HEK293 (cell line): ENCODE measurements around the gene DRC1.

Source experiments
- CTCF ChIA-PET: fragments of 350-600 bp; formaldehyde crosslinking; extraction: SDS; loops from one replicate; lab custom pipeline; 2021; ENCODE audit warnings: antibody characterized with exemption; lab: Yijun Ruan, JAX
- POLR2A ChIA-PET: fragments of 300-600 bp; formaldehyde crosslinking; extraction: SDS; loops from one replicate; lab custom pipeline; 2020; ENCODE audit warnings: antibody characterized with exemption, inconsistent platforms; lab: Yijun Ruan, JAX
- H3K27ac ChIP-seq: fragments of 200-500 bp; sonication (Bioruptor generic); 2 replicates; pipeline ENCODE4 v1.5.1; 2014; ENCODE audit warnings: low read depth, low read length, control low read depth, inconsistent platforms; ENCODE audit errors: extremely low read depth
- H3K36me3 ChIP-seq, 2 experiments: fragments of 200-500 bp in 1 of 2; sonication (Bioruptor generic) in 1 of 2; 1 replicate in 1 of 2; 2 replicates in 1 of 2; pipeline ENCODE4 v1.5.1; 2014 to 2017; ENCODE audit warnings: inconsistent platforms in 2 of 2, low read length in 2 of 2; ENCODE audit not compliant: control insufficient read depth in 2 of 2, insufficient read depth in 1 of 2
- H3K4me1 ChIP-seq: fragments of 200-500 bp; sonication (Bioruptor generic); 2 replicates; pipeline ENCODE4 v1.5.1; 2014; ENCODE audit warnings: mild to moderate bottlenecking, low read length, inconsistent platforms; ENCODE audit not compliant: control insufficient read depth, insufficient read depth
- H3K4me3 ChIP-seq: 2 replicates; pipeline ENCODE4 v1.5.1; 2011; ENCODE audit warnings: low read depth, mild to moderate bottlenecking, control low read depth, low read length, moderate library complexity
- H3K9me3 ChIP-seq: fragments of 200-500 bp; sonication (Bioruptor generic); 2 replicates; pipeline ENCODE4 v1.5.1; 2014; ENCODE audit warnings: low read depth, low read length, inconsistent platforms; ENCODE audit not compliant: control insufficient read depth, insufficient read depth
- GLIS2 ChIP-seq: fragments of 450-650 bp; formaldehyde crosslinking; IDR thresholded peaks from 2 replicates; pipeline ENCODE4 v1.5.1; 2016; ENCODE audit warnings: missing biosample characterization, missing genetic modification characterization
- HOXC10 ChIP-seq: sonication (generic); formaldehyde crosslinking; IDR thresholded peaks from 2 replicates; pipeline ENCODE4 v1.8.1; 2023; ENCODE audit warnings: mild to moderate bottlenecking, missing genetic modification reagents
- ZBTB17 ChIP-seq: fragments of 450-650 bp; formaldehyde crosslinking; IDR thresholded peaks from 2 replicates; pipeline ENCODE4 v1.5.1; 2016; ENCODE audit warnings: missing biosample characterization, missing genetic modification characterization
- ZBTB20 ChIP-seq: fragments of 450-650 bp; formaldehyde crosslinking; IDR thresholded peaks from 2 replicates; pipeline ENCODE4 v1.5.1; 2016; ENCODE audit warnings: missing biosample characterization, missing genetic modification characterization
- ZBTB48 ChIP-seq: fragments of 450-650 bp; formaldehyde crosslinking; IDR thresholded peaks from 2 replicates; pipeline ENCODE4 v1.5.1; 2016; ENCODE audit warnings: missing biosample characterization, missing genetic modification characterization
- ZNF112 ChIP-seq: fragments of 450-650 bp; formaldehyde crosslinking; IDR thresholded peaks from 2 replicates; pipeline ENCODE4 v1.5.0; 2017; ENCODE audit warnings: missing biosample characterization, missing genetic modification characterization
- ZNF2 ChIP-seq: fragments of 450-650 bp; formaldehyde crosslinking; IDR thresholded peaks from 2 replicates; pipeline ENCODE4 v1.5.1; 2016; ENCODE audit warnings: missing biosample characterization, missing genetic modification characterization
- ZNF221 ChIP-seq: fragments of 450-650 bp; formaldehyde crosslinking; IDR thresholded peaks from 2 replicates; pipeline ENCODE4 v1.5.1; 2017; ENCODE audit warnings: missing biosample characterization, missing genetic modification characterization, borderline replicate concordance
- ZNF239 ChIP-seq: fragments of 450-650 bp; formaldehyde crosslinking; IDR thresholded peaks from 2 replicates; pipeline ENCODE4 v1.5.1; 2016; ENCODE audit warnings: missing biosample characterization, missing genetic modification characterization
- ZNF302 ChIP-seq: fragments of 450-650 bp; formaldehyde crosslinking; IDR thresholded peaks from 2 replicates; pipeline ENCODE4 v1.5.1; 2016; ENCODE audit warnings: missing biosample characterization, missing genetic modification characterization, low read depth
- ZNF341 ChIP-seq: fragments of 450-650 bp; formaldehyde crosslinking; IDR thresholded peaks from 2 replicates; pipeline ENCODE4; 2016; ENCODE audit warnings: low read depth, missing biosample characterization, missing genetic modification characterization
- ZNF394 ChIP-seq: fragments of 450-650 bp; formaldehyde crosslinking; IDR thresholded peaks from 2 replicates; pipeline ENCODE4 v1.5.1; 2016; ENCODE audit warnings: missing biosample characterization, missing genetic modification characterization, mild to moderate bottlenecking, moderate library complexity, borderline replicate concordance
- ZNF48 ChIP-seq: fragments of 450-650 bp; formaldehyde crosslinking; IDR thresholded peaks from 2 replicates; pipeline ENCODE4 v1.5.1; 2016; ENCODE audit warnings: missing biosample characterization, missing genetic modification characterization
- ZNF560 ChIP-seq: fragments of 450-650 bp; formaldehyde crosslinking; IDR thresholded peaks from 2 replicates; pipeline ENCODE4 v1.5.1; 2017; ENCODE audit warnings: missing biosample characterization, missing genetic modification characterization, borderline replicate concordance
- ZNF600 ChIP-seq: fragments of 450-650 bp; formaldehyde crosslinking; IDR thresholded peaks from 2 replicates; pipeline ENCODE4 v1.5.1; 2016; ENCODE audit warnings: missing biosample characterization, missing genetic modification characterization
- ZNF621 ChIP-seq: fragments of 450-650 bp; formaldehyde crosslinking; IDR thresholded peaks from 2 replicates; pipeline ENCODE4 v1.5.1; 2017; ENCODE audit warnings: missing biosample characterization, missing genetic modification characterization
- ZNF626 ChIP-seq: fragments of 450-650 bp; sonication (Bioruptor Pico); formaldehyde crosslinking; IDR thresholded peaks from 2 replicates; pipeline ENCODE4 v1.5.1; 2018; ENCODE audit warnings: missing biosample characterization, missing genetic modification characterization, inconsistent platforms
- ZNF654 ChIP-seq: fragments of 450-650 bp; formaldehyde crosslinking; IDR thresholded peaks from 2 replicates; pipeline ENCODE4 v1.5.1; 2016; ENCODE audit warnings: low read depth, missing biosample characterization, missing genetic modification characterization
- ZNF658 ChIP-seq: fragments of 450-650 bp; formaldehyde crosslinking; IDR thresholded peaks from 2 replicates; pipeline ENCODE4; 2016; ENCODE audit warnings: missing biosample characterization, missing genetic modification characterization
- ZSCAN23 ChIP-seq: fragments of 450-650 bp; formaldehyde crosslinking; IDR thresholded peaks from 2 replicates; pipeline ENCODE4 v1.5.1; 2016; ENCODE audit warnings: missing biosample characterization, missing genetic modification characterization
- ZXDB ChIP-seq: fragments of 450-650 bp; formaldehyde crosslinking; IDR thresholded peaks from 2 replicates; pipeline ENCODE4 v1.5.1; 2016; ENCODE audit warnings: missing biosample characterization, missing genetic modification characterization
- TF ChIP-seq, protein P1 (sequence below): fragments of 450-650 bp; formaldehyde crosslinking; IDR thresholded peaks from 2 replicates; pipeline ENCODE4 v1.5.1; 2016; ENCODE audit warnings: missing biosample characterization, missing genetic modification characterization
- TF ChIP-seq, protein P2 (sequence below): fragments of 450-650 bp; formaldehyde crosslinking; optimal IDR thresholded peaks from 2 replicates; pipeline ENCODE3; 2016; ENCODE audit warnings: missing biosample characterization, mild to moderate bottlenecking, missing genetic modification characterization
- TF ChIP-seq, protein P3 (sequence below): fragments of 450-650 bp; formaldehyde crosslinking; IDR thresholded peaks from 2 replicates; pipeline ENCODE4 v1.5.1; 2016; ENCODE audit warnings: missing biosample characterization, missing genetic modification characterization
- TF ChIP-seq, protein P4 (sequence below): fragments of 450-650 bp; IDR thresholded peaks from 2 replicates; pipeline ENCODE4 v1.5.1; 2018; ENCODE audit warnings: missing biosample characterization, missing genetic modification characterization
- TF ChIP-seq, protein P5 (sequence below): fragments of 450-650 bp; formaldehyde crosslinking; IDR thresholded peaks from 2 replicates; pipeline ENCODE4 v1.5.1; 2017; ENCODE audit warnings: missing biosample characterization, missing genetic modification characterization
- TF ChIP-seq, protein P6 (sequence below): fragments of 450-650 bp; formaldehyde crosslinking; IDR thresholded peaks from 2 replicates; pipeline ENCODE4 v1.5.1; 2016; ENCODE audit warnings: missing biosample characterization, missing genetic modification characterization

Gene DRC1

DNA sequence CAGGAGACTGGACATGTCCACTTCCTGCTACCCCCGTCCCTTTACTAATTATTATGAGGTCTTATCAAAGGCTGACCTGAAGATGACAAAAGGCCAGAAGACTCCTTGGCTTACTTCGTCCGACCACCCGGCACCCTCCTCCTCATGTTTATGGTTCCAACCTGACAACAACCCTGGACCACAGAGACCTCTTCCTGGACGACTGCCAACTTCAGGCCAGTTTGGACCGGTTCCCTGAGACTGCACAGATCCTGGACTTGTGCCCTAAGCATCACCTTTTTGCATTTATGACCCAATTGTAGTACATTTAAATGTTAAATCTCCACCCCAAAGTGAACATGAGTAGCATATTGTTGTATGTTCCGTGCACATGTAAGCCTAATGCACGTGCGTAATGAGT, 5.8 kb downstream of the DRC1 start:
- no peaks in the 10 kb centered on the region for H3K36me3 ChIP-seq
- ChIA-PET CTCF (no interaction called here), POLR2A (no interaction called here)

DNA sequence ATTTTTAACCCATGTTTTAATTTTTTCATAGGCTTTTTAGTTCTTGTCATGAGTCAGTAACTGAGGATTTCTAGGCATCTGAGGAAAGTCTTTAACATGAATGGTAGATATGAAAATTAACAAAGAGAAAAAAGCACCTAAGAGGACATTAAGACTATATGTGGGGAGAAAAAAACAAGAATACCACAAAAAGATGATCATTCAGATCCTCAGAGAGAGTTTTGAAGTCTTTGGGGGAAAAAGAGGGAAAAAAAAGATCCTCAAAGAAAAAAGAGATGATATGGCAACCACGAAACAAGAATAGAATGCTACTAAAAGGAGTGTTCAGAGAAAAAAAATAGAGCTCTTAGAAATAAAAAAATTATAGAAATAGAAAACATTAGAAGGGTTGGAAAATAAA, 8.1 kb downstream of the DRC1 start:
- Histone ChIP-seq H3K27ac (no peak overlapping the region), H3K36me3 (no peaks in the 10 kb centered on the region), H3K4me1 (no peaks in the 10 kb centered on the region), H3K4me3 (no peak overlapping the region), H3K9me3 (no peaks in the 10 kb centered on the region)
- ChIA-PET CTCF (interaction anchor here (0.6 kb wide), 1 partner anchor 67 kb away, joined by 3 read pairs; no protein-coding TSS in a partner anchor), POLR2A (no interaction called here)
- TF ChIP-seq ZBTB20 (tag by site-specific recombination) (no peak), ZNF654 (tag by site-specific recombination) (no peak), ZNF626 (tag by site-specific recombination) (no peak), ZNF302 (tag by site-specific recombination) (no peak), ZNF221 (no peak), ZSCAN23 (tag by site-specific recombination) (no peak), ZNF48 (tag by site-specific recombination) (no peak), HOXC10 (CRISPR knock-in tag) (no peak), ZNF2 (no peak), ZNF621 (no peak)
- TF ChIP-seq, protein P1, sequence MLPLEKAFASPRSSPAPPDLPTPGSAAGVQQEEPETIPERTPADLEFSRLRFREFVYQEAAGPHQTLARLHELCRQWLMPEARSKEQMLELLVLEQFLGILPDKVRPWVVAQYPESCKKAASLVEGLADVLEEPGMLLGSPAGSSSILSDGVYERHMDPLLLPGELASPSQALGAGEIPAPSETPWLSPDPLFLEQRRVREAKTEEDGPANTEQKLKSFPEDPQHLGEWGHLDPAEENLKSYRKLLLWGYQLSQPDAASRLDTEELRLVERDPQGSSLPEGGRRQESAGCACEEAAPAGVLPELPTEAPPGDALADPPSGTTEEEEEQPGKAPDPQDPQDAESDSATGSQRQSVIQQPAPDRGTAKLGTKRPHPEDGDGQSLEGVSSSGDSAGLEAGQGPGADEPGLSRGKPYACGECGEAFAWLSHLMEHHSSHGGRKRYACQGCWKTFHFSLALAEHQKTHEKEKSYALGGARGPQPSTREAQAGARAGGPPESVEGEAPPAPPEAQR (tag by site-specific recombination), result no peak

More for the DNA sequence above, 5.8 kb downstream of the DRC1 start:
- Histone ChIP-seq H3K9me3 (no peaks in the 10 kb centered on the region), H3K27ac (no peak overlapping the region), H3K4me3 (no peak overlapping the region), H3K4me1 (no peaks in the 10 kb centered on the region)
- TF ChIP-seq GLIS2 (tag by site-specific recombination) (no peak), ZNF239 (tag by site-specific recombination) (no peak), ZNF560 (no peak), ZBTB48 (tag by site-specific recombination) (no peak), ZNF600 (no peak), ZNF394 (tag by site-specific recombination) (no peak), ZNF341 (no peak), ZNF658 (tag by site-specific recombination) (no peak), ZNF112 (no peak), ZXDB (no peak), ZBTB17 (tag by site-specific recombination) (no peak)
- TF ChIP-seq, protein P2, sequence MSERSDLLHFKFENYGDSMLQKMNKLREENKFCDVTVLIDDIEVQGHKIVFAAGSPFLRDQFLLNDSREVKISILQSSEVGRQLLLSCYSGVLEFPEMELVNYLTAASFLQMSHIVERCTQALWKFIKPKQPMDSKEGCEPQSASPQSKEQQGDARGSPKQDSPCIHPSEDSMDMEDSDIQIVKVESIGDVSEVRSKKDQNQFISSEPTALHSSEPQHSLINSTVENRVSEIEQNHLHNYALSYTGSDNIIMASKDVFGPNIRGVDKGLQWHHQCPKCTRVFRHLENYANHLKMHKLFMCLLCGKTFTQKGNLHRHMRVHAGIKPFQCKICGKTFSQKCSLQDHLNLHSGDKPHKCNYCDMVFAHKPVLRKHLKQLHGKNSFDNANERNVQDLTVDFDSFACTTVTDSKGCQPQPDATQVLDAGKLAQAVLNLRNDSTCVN (tag by site-specific recombination), result no peak
- TF ChIP-seq, protein P3, sequence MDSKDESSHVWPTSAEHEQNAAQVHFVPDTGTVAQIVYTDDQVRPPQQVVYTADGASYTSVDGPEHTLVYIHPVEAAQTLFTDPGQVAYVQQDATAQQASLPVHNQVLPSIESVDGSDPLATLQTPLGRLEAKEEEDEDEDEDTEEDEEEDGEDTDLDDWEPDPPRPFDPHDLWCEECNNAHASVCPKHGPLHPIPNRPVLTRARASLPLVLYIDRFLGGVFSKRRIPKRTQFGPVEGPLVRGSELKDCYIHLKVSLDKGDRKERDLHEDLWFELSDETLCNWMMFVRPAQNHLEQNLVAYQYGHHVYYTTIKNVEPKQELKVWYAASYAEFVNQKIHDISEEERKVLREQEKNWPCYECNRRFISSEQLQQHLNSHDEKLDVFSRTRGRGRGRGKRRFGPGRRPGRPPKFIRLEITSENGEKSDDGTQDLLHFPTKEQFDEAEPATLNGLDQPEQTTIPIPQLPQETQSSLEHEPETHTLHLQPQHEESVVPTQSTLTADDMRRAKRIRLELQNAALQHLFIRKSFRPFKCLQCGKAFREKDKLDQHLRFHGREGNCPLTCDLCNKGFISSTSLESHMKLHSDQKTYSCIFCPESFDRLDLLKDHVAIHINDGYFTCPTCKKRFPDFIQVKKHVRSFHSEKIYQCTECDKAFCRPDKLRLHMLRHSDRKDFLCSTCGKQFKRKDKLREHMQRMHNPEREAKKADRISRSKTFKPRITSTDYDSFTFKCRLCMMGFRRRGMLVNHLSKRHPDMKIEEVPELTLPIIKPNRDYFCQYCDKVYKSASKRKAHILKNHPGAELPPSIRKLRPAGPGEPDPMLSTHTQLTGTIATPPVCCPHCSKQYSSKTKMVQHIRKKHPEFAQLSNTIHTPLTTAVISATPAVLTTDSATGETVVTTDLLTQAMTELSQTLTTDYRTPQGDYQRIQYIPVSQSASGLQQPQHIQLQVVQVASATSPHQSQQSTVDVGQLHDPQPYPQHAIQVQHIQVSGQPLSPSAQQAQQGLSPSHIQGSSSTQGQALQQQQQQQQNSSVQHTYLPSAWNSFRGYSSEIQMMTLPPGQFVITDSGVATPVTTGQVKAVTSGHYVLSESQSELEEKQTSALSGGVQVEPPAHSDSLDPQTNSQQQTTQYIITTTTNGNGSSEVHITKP (tag by site-specific recombination), result no peak
- TF ChIP-seq, protein P4, sequence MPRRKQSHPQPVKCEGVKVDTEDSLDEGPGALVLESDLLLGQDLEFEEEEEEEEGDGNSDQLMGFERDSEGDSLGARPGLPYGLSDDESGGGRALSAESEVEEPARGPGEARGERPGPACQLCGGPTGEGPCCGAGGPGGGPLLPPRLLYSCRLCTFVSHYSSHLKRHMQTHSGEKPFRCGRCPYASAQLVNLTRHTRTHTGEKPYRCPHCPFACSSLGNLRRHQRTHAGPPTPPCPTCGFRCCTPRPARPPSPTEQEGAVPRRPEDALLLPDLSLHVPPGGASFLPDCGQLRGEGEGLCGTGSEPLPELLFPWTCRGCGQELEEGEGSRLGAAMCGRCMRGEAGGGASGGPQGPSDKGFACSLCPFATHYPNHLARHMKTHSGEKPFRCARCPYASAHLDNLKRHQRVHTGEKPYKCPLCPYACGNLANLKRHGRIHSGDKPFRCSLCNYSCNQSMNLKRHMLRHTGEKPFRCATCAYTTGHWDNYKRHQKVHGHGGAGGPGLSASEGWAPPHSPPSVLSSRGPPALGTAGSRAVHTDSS, result no peak
- TF ChIP-seq, protein P5, sequence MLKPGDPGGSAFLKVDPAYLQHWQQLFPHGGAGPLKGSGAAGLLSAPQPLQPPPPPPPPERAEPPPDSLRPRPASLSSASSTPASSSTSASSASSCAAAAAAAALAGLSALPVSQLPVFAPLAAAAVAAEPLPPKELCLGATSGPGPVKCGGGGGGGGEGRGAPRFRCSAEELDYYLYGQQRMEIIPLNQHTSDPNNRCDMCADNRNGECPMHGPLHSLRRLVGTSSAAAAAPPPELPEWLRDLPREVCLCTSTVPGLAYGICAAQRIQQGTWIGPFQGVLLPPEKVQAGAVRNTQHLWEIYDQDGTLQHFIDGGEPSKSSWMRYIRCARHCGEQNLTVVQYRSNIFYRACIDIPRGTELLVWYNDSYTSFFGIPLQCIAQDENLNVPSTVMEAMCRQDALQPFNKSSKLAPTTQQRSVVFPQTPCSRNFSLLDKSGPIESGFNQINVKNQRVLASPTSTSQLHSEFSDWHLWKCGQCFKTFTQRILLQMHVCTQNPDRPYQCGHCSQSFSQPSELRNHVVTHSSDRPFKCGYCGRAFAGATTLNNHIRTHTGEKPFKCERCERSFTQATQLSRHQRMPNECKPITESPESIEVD (tag by site-specific recombination), result no peak
- TF ChIP-seq, protein P6, sequence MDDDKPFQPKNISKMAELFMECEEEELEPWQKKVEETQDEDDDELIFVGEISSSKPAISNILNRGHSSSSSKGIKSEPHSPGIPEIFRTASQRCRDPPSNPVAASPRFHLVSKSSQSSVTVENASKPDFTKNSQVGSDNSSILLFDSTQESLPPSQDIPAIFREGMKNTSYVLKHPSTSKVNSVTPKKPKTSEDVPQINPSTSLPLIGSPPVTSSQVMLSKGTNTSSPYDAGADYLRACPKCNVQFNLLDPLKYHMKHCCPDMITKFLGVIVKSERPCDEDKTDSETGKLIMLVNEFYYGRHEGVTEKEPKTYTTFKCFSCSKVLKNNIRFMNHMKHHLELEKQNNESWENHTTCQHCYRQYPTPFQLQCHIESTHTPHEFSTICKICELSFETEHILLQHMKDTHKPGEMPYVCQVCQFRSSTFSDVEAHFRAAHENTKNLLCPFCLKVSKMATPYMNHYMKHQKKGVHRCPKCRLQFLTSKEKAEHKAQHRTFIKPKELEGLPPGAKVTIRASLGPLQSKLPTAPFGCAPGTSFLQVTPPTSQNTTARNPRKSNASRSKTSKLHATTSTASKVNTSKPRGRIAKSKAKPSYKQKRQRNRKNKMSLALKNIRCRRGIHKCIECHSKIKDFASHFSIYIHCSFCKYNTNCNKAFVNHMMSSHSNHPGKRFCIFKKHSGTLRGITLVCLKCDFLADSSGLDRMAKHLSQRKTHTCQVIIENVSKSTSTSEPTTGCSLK (tag by site-specific recombination), result no peak
